G401 (cell line): ENCODE results near the gene ABHD5. TPM values are rescaled to one million over a fixed set of nuclear protein-coding genes. Genes with fewer than 3 reads are reported as not detected.
A peak's percentile ranks its signal among the peaks of the same experiment; 100 is the strongest.
"Not testable (repeated sequence)": the region's sequence is repeated elsewhere in the genome, so short reads cannot be mapped to it uniquely, and the experiment has no call there.

ENCODE experiments used
- DNase-seq: peaks from one replicate; pipeline ENCODE4 v3.0.0-alpha.2; 2015; ENCODE audit warnings: low spot score
- in situ Hi-C: cut with HindIII; loops from 2 replicates; pipeline ENCODE4 v1.10.0; 2016; ENCODE audit warnings: low sequenced_read_pairs, mixed read lengths
- total RNA-seq: library from RNA; depleted of rRNA; stranded (reverse); fragments of >200 nt; shearing (Covaris generic); gene quantifications from 2 replicates; pipeline ENCODE4 v1.2.3, GENCODE V29; 2014

The ABHD5 gene
- total RNA-seq, 1 experiment from 2014 or later, result 25.3 TPM

DNA sequence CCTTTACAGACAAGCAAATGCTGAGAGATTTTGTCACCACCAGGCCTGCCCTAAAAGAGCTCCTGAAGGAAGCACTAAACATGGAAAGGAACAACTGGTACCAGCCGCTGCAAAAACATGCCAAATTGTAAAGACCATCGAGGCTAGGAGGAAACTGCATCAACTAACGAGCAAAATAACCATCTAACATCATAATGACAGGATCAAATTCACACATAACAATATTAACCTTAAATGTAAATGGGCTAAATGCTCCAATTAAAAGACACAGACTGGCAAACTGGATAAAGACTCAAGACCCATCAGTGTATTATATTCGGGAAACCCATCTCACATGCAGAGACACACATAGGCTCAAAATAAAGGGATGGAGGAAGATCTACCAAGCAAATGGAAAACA lies 9.9 kb upstream of the ABHD5 start:
- in situ Hi-C loops, DNase-seq: not testable (repeated sequence)

DNA sequence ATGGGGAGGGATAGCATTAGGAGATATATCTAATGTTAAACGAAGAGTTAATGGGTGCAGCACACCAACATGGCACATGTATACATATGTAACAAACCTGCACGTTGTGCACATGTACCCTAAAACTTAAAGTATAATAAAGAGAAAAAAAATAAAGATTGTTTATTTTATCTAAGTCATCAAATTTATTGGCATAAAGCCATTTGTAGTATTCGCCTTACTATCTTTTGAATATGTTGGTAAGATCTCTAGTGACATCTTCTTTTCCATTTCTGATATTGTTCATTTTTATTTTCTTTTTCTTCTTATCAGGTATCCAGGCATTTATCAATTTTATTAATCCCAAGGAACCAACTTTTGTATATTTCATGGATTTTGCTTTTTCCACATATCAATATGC lies 5.8 kb upstream of the ABHD5 start:
- in situ Hi-C loops, result no loop called here

DNA sequence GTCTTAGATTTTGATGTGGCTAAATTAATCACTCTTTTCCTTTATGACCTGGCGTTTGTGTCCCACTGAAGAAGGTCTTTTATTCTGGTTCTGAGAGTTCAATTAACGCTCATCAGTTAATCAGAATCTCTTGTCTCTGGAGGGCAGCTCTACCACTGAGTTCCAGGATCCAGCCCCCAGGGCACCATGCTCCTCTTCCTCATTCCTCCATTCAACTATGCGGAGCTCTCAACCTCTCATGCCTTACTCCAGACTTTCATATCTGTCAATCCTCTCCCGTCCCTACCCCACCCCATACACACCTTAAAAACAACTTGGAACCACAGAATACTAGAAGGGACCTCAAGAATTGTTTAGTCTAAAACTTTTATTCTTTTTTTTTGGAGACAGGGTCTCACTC lies 4.8 kb upstream of the ABHD5 start:
- DNase-seq, result no peak
- in situ Hi-C loops, result no loop called here

More for the DNA sequence above, 5.8 kb upstream of the ABHD5 start:
- no peak for DNase-seq

DNA sequence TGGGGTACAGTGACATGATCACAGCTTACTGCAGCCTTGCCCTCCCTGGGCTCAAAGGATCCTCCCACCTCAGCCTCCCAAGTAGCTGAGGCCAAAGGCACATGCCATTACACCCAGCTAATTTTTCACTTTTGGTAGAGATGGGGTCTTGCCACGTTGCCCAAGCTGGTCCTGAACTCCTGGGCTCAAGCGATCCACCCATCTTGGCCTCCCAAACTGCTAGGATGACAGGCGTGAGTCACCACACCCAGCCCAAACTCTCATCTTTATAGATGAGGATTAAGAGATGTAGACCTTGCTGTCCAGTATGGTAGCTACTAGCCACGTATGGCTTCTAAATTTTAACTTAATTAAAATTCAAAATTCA lies 4.4 kb upstream of the ABHD5 start:
- in situ Hi-C loops, result no loop called here

DNA sequence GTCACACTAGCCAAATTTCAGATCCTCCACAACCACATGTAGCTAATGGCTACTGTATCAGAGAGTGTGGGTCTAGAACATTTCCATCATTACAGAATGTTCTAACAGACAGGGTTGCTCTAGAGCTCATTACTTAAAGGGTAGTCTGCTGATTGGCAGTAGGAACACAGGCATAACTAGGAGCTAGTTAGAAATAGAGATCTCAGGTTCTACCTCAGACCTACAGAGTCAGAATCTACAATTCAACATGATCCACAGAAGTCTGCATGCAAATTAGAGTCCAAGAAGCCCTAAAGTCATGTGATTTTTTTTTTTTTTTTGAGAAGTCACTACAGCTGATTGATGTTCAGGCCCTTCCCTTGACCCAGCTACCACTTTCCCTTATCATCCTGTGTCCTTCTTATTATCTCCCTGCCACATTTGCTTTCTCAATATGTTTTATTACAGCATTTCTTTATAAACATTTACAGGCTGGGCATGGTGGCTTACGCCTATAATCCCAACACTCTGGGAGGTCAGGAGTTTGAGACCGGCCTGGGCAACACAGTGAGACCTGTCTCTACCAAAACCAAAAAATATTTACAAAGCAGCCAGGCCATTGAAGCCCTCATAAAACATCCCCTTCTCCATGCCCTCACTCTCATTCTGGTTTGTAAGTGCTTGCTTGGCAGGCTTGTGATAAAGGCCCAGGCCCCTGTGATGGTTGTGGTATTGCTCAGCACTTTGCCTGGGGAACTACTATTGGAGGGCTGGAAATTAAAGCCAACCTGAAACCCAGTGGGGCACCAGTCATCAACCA lies 3.8 kb upstream of the ABHD5 start:
- in situ Hi-C loops, result no loop called here
- no peak for DNase-seq

More for the DNA sequence above, 4.4 kb upstream of the ABHD5 start:
- DNase-seq, result no peak

DNA sequence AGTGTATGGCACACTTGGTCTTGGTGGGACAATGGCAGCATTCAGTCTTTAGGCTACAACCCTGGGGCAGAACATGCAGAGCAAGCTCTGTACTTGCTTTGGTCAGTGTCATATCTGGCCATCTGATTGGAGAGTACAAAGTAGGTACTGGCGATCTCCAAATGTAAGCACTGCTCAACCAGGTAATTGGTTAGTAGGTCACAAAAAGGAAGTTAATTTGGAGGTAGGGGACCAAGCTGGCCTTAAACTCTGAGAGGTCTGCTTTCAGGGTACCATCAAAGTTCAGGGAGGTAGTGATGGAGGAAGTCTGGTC lies 3.3 kb upstream of the ABHD5 start:
- no peak for DNase-seq
- in situ Hi-C loops, result no loop called here

DNA sequence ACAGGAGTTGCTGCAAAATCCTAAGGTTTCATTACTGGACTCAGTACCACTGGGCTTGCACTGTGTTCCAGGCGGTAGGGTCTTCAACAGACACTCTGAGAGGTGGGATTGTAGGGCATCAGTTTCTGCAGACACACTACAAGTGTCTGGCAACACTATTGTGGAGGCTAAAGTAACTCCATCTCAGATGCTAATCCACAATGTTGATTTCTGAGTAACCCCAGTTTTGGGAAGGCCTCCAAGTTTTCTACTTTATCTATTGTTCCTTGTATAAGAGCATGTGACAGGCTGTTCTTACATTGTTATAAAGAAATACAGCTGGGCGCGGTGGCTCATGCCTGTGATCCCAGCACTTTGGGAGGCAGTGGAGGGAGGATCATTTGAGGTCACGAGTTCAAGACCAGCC lies 2.5 kb upstream of the ABHD5 start:
- DNase-seq, result no peak
- in situ Hi-C loops, result no loop called here

DNA sequence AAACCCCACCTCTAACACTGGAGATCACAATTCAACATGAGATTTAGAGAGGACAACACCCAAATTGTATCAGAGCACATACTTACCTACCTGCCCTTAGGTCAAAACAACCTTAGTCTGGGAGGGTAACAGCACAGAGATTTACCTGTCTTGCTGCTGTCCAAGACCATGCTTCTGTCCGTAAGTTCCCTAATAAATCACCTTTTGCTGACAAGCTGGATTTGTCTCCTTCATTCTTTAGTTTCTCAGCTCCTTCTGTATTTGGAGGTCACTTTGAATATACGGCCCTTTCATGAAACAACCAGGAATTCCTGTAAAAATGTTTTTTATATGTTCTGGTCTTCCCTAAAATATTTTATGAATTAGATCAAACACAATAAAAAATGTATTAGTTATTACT lies 1.6 kb upstream of the ABHD5 start:
- in situ Hi-C loops, result no loop called here
- no peak for DNase-seq

DNA sequence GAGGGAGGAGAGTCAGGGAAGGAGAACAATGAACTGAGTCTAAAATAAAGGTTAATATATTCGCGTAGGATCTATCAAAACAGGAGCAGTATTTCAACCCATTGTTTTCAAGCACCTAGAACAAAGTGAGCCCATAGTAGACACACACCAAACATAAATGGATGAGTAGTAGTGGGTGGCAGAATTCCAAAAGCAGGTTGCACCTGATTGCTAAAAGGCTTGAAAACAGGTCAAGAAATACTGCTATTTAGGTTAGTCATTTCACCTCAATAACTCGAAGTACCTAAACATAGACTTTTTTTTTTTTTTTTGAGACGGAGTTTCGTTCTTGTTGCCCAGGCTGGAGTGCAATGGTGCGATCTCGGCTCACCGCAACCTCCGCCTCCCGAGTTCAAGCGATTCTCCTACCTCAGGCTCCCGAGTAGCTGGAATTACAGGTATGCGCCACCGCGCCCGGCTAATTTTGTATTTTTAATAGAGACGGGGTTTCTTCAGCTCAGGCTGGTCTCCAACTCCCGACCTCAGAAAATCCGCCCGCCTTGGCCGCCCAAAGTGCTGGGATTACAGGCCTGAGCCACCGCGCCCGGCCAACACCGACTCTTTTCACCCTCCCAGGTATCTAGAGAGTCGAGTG lies 855 bp upstream of the ABHD5 start:
- peak; percentile 50 for DNase-seq
- in situ Hi-C loops, result no loop called here

DNA sequence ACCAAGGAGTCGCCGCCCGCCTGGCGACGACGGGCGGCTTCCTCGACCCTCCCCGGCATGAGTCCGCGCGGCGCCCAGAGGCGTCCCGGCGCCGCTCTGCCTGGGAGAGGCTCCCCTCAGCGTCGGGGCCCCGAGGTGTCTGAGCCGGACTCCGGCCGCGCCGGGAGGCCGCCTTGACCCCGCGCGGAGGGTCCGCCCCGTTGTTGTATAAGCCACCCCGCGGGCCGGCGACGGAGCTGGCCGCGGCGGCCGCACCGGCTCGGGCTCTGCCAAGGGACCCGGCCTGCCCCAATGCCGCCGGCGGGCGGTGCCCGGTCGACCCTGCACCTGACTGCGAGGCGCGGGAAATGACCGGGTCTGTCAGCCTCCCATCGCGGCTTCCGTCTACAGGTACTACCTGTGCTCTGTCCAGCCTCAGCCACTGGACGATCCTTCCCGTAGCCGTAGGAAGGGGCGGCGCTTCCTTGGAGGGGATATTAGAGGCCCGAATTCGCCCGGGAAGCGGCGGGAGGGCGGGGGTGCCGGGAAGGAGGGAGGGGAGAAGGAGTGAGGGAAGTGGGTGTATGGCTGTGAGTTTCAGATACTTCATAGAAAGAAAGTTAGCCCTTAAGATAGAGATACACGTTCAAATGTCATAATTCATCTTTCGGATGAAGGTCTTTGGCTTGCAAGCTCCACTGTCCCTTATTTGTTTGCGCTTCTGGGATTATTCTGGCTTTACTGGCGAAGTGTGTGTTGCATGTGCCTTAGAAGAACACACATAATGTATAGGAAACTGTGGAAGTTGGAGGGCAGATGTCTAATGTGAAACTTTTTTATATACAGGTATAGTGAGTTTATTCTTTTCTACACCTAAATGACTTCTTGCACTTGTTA lies 620 bp downstream of the ABHD5 start:
- in situ Hi-C loops, result no loop called here
- DNase-seq, result peak; percentile 76

DNA sequence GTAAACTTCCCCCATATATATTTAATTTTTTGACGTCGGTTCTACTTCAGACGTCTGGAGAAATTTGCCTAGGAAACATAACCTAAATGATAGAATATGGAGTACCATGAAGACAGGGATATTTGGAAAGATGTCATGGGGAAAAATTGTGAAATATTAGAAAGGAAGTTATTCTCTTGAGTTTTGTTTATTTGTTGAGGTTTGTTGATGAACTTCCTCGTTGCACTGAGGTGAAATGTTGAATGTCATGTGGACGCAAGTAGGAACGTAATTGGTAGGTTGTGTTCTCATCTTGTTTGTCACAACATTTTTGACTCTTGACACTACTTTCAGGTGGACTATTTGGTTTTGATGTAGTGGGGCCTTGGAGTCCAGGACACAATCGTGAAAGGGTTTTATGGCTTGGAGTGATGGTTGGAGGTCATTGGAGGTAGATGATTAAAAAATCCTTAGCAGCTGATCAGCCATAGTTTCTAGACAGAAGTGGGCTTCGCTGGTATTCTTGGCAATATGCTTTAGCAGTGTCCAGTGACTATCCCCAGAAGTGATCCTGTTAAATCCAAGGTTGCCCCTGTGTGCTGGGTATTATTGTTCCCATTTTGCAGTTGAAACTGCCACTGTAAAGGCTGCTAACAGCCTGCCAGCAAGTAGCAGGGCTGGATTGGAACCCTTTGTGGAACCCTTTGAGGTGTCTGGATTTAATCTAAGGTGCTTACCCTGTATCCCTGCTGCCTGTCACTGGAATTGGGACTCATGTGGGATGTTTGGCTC lies 1.5 kb downstream of the ABHD5 start:
- no peak for DNase-seq
- in situ Hi-C loops, result no loop called here

DNA sequence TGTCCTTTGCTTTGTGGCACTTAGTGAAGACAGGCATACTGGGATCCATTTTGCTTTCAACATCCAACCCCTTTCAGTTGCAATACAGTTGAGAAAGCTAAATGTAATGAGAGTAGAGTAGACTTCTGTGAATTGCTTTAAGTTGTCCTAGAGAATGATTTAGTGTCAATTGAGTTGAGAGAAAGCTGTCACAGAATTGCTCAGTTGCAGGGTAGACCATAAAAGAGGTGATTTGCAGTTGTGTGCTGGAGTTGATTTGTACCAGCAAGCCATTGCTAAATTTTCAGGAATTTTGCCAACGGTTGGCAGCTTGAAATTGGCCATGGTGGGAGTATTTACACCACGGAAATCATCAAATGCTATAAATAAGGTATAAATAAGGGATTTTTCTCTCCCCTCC lies 2.2 kb downstream of the ABHD5 start:
- no peak for DNase-seq
- in situ Hi-C loops, result no loop called here

DNA sequence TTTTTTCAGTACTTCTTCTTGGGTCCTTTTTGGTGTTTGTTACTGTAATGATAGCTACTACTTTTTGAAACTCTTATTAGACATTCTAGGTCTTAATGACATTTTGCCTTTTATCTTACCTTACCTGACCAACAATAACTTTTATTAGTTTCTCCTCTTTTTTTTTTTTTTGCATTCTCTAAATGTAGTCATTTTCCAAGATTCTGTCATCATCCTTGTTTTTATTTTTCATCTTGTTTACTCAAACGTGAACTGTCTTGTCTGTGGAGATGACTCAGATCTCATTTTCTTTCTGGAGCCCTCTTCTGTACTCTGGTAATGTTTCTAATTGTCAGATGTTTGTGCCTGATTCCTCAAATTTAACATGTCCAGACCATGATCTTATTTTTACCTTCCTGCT lies 2.9 kb downstream of the ABHD5 start:
- in situ Hi-C loops, result no loop called here

DNA sequence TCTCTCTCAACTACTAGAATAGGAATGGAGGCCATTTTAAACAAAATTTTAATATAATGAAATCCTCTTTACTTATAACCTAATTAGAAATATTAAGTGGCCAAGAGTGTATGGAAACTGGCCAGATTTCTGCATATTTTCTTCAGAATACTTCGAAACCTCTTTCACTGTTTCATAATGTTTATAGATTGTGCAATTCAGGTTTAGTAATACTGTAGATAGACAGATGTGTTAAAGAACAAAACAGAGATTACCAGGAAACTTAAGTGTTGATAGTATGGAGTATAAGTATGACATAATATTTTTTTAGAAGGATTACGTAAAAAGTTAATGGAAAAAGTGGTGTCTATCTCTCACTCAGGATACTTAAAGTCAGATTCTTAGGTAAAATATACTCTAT lies 4.7 kb downstream of the ABHD5 start:
- no peak for DNase-seq
- in situ Hi-C loops, result no loop called here

More for the DNA sequence above, 2.9 kb downstream of the ABHD5 start:
- DNase-seq, result no peak

DNA sequence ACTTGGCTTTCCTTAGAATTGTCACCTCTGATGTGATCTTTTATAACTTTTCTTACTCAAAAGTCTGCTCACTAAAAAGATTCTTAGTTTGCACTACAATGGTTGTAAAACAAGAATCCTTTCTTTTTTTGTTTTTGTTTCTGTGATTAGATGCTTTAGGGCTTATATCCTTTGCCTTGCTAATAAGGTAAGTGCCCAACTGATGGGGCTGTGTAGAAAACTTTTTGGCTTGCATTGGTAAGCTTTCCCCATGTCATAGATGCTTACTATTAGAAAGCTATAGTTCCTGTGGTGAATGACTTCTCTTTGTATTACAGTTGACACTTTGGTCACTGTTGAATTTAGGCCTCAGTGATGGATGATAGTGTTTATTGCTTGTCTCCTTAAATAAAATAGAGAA lies 5.1 kb downstream of the ABHD5 start:
- DNase-seq, result no peak
- in situ Hi-C loops, result no loop called here

DNA sequence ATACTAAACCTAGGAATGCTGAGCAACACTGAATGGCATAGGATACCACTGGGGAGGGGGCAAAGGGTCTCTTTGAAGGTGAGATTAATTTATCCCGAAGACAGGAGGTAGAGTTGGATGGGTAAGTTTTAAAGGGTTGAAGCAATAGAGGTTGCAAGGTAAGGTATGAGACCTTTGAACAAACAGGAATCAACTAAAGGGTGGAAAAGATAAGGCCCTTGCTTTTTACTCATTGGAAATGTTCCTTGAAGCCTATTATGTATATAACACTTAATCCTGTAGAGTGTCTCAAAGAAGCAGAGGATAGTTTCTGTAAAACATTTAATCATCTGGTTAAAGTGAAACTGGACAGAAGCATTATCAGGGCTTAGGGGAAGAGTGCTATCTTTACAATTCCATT lies 5.7 kb downstream of the ABHD5 start:
- no peak for DNase-seq
- in situ Hi-C loops, result no loop called here

DNA sequence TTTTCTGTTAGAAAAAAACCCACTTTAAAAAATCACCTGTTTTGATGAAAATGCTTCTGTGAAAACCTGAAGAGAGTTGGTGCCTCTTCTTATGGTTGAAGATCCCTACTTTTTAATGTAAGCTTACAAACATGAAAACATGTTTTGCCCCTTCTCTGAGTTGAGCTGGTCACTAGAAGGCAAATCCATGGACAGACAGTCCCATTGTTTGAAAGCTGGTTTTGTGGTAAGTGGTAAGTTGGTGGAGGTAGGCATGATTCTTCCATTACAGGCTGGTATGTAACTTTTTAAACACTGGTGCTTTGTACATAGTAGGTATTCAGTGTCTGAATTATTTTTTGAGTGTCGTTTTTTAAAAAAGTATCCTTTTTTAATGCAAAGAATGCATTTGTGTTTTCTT lies 6.1 kb downstream of the ABHD5 start:
- DNase-seq, result no peak
- in situ Hi-C loops, result no loop called here

DNA sequence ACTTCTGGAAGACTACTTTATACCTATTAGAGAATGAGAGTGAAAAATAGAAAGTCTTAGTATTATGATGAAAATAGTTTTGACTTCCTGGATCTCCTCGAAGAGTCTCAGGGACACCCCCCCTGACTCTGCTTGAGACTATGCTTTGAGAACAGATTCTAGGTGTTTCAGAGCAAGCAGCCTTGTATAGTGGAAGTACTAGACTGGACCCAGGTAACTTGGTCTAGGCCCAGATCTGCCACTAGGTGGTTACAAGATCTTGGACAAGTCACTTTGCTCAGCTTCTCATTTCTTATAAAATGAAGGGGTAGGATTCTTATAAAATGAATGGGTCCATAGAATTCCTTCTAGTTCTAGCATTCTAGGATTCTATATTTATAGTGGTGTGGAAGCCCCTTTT lies 9.1 kb downstream of the ABHD5 start:
- in situ Hi-C loops, result no loop called here
- DNase-seq, result no peak

DNA sequence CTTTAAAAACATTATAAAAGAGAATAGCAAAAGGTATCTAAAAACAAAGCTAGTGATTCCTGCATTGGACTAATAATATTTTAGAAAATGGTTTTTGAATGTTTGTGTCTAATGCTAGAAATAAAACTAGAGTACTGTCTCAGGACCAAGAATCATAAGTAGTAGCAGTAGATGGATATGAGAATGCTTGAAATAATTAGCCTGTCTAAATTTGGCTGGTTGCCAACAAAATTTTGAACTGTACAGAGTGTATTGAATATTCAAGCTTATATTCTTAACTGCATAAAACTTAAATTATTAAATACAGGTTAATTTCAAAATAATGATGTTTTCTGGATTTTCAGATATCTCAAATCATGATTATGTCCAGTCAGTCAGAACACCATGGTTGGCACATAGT lies 14.0 kb downstream of the ABHD5 start:
- peak; percentile 22 for DNase-seq
- in situ Hi-C loops, result no loop called here

DNA sequence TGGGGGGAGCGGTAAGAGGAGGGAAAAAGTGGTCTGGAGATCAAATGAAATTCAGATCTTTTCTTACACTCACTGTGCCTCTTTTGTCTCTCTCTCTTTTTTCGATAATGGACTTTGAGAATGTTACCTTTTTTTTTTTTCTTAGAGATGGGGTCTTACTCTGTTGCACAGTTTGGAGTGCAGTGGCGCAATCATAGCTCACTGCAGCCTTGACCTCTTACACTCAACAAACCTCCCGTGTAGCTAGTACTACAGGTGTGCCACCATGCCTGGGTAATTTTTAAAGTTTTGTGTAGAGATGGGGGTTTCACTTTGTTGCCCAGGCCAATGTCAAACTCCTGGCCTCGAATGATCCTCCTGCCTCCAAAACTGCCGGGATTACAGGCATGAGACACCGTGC lies 15.6 kb downstream of the ABHD5 start:
- in situ Hi-C loops, result no loop called here
- DNase-seq, result no peak
